ENCODE data around the gene PPT2.
A peak's percentile ranks its signal among the peaks of the same experiment; 100 is the strongest.

PPT2 gene

DNA sequence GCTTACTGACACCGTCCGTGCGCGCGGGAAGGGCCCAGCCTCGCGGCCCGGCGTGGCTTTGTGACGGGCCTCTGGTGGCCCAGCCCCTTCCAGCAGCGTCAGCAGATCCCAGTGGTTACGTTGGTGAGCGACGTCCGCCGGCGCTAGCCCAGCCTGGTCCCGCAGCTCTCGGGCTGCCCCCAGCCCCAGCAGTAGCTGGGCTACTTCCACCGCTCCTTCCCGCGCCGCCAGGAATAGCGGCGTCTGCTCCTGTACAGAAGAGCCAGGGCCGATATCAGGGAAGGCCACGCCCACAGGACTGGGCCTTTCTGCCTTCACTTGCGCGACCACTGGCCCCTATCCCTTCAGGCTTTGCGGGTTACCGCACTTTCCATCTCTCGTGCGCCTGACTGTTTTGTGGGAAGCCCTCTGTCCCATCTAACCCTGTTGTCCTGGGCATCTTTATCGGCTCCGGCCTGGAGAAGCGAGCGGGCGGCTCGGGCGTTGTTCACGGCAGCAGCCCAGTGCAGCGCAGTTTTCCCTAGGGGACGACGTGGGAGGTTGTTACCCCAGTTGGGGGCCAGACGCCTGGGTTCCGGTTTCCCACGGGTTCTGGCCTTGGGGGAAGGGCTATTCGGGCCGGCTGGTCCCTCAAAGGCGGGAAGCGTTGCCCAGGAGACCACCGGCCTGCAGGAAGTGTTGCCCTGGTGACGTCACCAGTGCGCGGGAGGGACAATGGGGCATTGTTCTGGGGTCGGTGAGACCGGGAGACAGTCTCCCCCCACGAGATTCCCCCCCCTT lies 42.2 kb downstream of the PPT2 start:
- Histone ChIP-seq H3K4me3 (ENCODE audit: low read length) (peak overlapping the region; percentile 83), H4K20me1 (ENCODE audit: insufficient read depth, low read length) (no peaks in the 10 kb centered on the region), H3K9me2 (replicated peaks; ENCODE audit: insufficient read depth, low read length) (no peaks in the 10 kb centered on the region), H3K79me2 (ENCODE audit: low read length) (peaks cover 16% of the 10 kb centered on the region), H3K4me1 (ENCODE audit: low read length) (peaks cover 28% of the 10 kb centered on the region), H3K9ac (ENCODE audit: low read length) (peak overlapping the region; percentile 98), H2AFZ (ENCODE audit: low read length) (peak overlapping the region; percentile 60), H3F3A (ENCODE audit: insufficient read depth, low read length) (peaks cover 18% of the 10 kb centered on the region; the same call in 1 of the 2 replicates), H3K27ac (ENCODE audit: low read length) (peak overlapping the region; percentile 91), H3K4me2 (ENCODE audit: low read depth, low read length) (peak overlapping the region; percentile 88), H3K36me3 (replicated peaks; ENCODE audit: insufficient read depth, low read length) (no peaks in the 10 kb centered on the region), H3K27me3 (replicated peaks; ENCODE audit: insufficient read depth, low read length) (peaks cover 12% of the 10 kb centered on the region), H3K9me3 (replicated peaks; ENCODE audit: insufficient read depth, low read length) (no peaks in the 10 kb centered on the region)
- DNase-seq, result peak; percentile 56
- TF ChIP-seq, protein P1, sequence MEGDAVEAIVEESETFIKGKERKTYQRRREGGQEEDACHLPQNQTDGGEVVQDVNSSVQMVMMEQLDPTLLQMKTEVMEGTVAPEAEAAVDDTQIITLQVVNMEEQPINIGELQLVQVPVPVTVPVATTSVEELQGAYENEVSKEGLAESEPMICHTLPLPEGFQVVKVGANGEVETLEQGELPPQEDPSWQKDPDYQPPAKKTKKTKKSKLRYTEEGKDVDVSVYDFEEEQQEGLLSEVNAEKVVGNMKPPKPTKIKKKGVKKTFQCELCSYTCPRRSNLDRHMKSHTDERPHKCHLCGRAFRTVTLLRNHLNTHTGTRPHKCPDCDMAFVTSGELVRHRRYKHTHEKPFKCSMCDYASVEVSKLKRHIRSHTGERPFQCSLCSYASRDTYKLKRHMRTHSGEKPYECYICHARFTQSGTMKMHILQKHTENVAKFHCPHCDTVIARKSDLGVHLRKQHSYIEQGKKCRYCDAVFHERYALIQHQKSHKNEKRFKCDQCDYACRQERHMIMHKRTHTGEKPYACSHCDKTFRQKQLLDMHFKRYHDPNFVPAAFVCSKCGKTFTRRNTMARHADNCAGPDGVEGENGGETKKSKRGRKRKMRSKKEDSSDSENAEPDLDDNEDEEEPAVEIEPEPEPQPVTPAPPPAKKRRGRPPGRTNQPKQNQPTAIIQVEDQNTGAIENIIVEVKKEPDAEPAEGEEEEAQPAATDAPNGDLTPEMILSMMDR (IDR thresholded peaks at IDR 0.05; ENCODE audit: low read length), result no peak

GRCh38 chr6:32196682-32197616 lies 43.0 kb downstream of the PPT2 start:
- peak overlapping the region; percentile 91; the same call in 1 of the 2 replicates for H3K27ac ChIP-seq (ENCODE audit: low read length)
- no peak for TF ChIP-seq EZH2 (optimal IDR thresholded peaks at IDR 0.05; ENCODE audit: low read depth, low read length)
- TF ChIP-seq, protein P1 (IDR thresholded peaks at IDR 0.05; ENCODE audit: low read length), result peak; percentile 10; the same call in 1 of the 2 replicates

DNA sequence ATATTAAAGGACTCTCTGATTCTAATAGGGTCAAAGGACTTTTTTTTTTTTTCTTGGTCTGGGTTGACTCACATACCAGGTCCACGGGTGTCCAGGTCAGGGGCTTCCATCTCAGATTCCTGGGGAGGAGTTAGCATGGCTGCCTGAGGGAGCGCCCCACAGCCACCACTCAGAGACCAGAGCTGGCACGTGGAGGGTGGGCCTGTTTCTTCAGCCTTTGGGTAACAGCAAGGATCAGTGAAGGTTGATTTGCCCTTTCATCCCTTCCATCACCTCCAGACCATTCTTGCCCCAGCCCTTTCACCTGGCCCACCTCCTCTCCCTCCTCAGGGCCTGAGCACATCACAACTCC lies 44.4 kb downstream of the PPT2 start:
- Histone ChIP-seq H3K27ac (ENCODE audit: low read length) (no peak overlapping the region), H3F3A (ENCODE audit: insufficient read depth, low read length) (peaks cover 15% of the 10 kb centered on the region; the same call in 1 of the 2 replicates), H4K20me1 (ENCODE audit: insufficient read depth, low read length) (no peaks in the 10 kb centered on the region), H3K79me2 (ENCODE audit: low read length) (no peaks in the 10 kb centered on the region), H2AFZ (ENCODE audit: low read length) (no peak overlapping the region), H3K4me2 (ENCODE audit: low read depth, low read length) (no peak overlapping the region), H3K4me1 (ENCODE audit: low read length) (peaks cover 13% of the 10 kb centered on the region), H3K27me3 (replicated peaks; ENCODE audit: insufficient read depth, low read length) (peaks cover 21% of the 10 kb centered on the region), H3K9ac (ENCODE audit: low read length) (no peak overlapping the region), H3K9me3 (replicated peaks; ENCODE audit: insufficient read depth, low read length) (no peaks in the 10 kb centered on the region), H3K4me3 (ENCODE audit: low read length) (no peak overlapping the region), H3K36me3 (replicated peaks; ENCODE audit: insufficient read depth, low read length) (no peaks in the 10 kb centered on the region), H3K9me2 (replicated peaks; ENCODE audit: insufficient read depth, low read length) (no peaks in the 10 kb centered on the region)
- DNase-seq, result no peak
- TF ChIP-seq EZH2 (optimal IDR thresholded peaks at IDR 0.05; ENCODE audit: low read depth, low read length) (no peak), EZH2phosphoT487 (IDR thresholded peaks at IDR 0.05; ENCODE audit: low read length) (no peak)
- TF ChIP-seq, protein P1 (IDR thresholded peaks at IDR 0.05; ENCODE audit: low read length), result no peak

More at GRCh38 chr6:32196682-32197616, 43.0 kb downstream of the PPT2 start:
- peaks cover 21% of the 10 kb centered on the region for H3K27me3 ChIP-seq (replicated peaks; ENCODE audit: insufficient read depth, low read length)
- no peaks in the 10 kb centered on the region for H3K9me2 ChIP-seq (replicated peaks; ENCODE audit: insufficient read depth, low read length)
- H3K9me3 ChIP-seq (replicated peaks; ENCODE audit: insufficient read depth, low read length), result no peaks in the 10 kb centered on the region
- H4K20me1 ChIP-seq (ENCODE audit: insufficient read depth, low read length), result no peaks in the 10 kb centered on the region
- H3F3A ChIP-seq (ENCODE audit: insufficient read depth, low read length), result peaks cover 15% of the 10 kb centered on the region; the same call in 1 of the 2 replicates
- peak overlapping the region; percentile 83 for H3K4me3 ChIP-seq (ENCODE audit: low read length)
- DNase-seq, result peak; percentile 29
- peaks cover 20% of the 10 kb centered on the region for H3K4me1 ChIP-seq (ENCODE audit: low read length)
- H3K36me3 ChIP-seq (replicated peaks; ENCODE audit: insufficient read depth, low read length), result no peaks in the 10 kb centered on the region
- peaks cover 7% of the 10 kb centered on the region for H3K79me2 ChIP-seq (ENCODE audit: low read length)
- peak overlapping the region; percentile 98 for H3K9ac ChIP-seq (ENCODE audit: low read length)
- H2AFZ ChIP-seq (ENCODE audit: low read length), result peak overlapping the region; percentile 60
- peak overlapping the region; percentile 88 for H3K4me2 ChIP-seq (ENCODE audit: low read depth, low read length)
